Hepatic stellate cell (primary cell): ENCODE measurements around the gene PPID.
"Not testable (repeated sequence)": the region's sequence is repeated elsewhere in the genome, so short reads cannot be mapped to it uniquely, and the experiment has no call there.

Experiments used
- DNase-seq: peaks from one replicate; pipeline ENCODE4 v3.0.0; 2011; ENCODE audit warnings: low spot score

The PPID gene

DNA sequence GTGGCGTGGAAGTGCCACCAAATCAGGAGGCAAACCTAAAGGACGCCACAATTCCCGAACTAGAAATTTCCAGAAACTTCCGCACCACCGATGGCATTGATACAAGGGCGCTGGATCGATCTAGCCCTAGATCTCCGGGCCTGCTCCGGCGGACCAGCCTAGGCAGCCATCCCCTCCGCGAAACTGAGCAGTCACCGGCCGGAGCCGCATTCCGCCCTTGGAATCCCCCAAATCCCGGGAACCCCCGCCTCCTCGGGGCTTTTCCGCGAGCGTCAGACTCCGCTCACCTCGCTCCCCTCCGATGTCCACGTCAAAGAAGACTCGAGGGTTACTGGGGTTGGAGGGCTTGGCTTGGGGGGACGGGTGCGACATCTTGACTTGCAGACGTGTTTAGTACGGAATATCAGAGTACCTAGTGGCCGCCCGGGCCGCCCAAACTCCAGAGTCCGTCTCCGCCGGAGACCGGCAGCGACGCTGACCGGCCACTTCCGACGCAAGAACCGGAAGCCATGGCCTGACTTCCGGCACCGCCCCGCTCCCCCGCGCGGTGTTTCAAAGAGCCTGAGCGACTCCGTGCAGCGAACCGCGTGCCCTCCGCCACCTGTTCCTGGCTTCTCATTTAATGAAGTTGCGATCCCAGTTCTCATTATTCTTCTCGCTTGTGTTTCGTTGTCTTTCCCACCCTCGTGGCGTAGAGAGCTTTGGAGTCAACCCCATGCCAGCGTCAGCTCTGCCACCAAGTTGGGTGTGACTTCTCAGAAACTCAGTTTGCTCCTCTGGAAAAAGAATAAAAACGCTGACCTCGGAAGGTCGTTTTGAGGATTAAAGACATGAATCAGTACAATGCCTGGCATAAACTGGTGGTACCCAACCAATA lies at the start of gene PPID:
TSS of gene PPID (minus strand) at position 480 of the 877 bp plus-strand sequence. CDS start at position 372, 108 bp downstream.
- peak; percentile 79 for DNase-seq

DNA sequence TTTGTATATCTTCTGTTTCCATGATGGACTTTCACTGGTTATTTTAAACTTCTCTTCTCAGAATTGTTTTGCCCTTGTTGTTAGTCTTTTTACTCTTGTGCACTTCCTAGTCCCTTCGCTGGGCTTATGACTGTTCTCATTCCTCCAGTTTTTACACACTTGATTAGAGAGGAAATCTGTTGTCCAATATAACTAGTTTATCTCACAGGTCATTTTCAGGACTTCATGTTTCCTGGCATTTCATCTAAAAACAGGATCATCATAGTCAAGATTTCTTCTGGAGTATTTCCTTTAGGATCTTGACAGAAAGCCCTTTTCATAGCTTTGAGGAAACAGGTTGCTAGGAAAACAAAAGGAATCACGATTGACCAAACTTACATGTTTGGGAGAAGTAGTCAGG lies 48.6 kb upstream of the PPID start:
- DNase-seq, result no peak

DNA sequence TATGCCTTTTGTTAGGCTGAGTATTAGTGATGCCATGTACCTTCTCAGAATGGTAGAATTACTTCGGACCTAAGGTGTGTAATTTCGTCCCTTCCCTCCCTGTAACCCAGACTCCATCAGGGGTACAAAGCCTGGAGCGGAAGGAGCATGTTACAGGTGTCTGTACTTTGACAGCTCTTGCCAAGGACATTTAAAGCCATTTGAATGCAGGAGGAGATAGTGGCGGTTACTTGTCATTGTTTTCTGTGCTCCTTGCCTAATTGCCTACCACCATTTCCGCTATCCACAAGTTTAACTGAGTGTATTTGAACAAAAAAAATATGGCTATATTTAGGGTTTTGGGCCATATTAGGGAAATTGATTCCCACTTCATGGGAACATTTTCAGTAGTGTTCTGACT lies 47.5 kb upstream of the PPID start:
- no peak for DNase-seq

DNA sequence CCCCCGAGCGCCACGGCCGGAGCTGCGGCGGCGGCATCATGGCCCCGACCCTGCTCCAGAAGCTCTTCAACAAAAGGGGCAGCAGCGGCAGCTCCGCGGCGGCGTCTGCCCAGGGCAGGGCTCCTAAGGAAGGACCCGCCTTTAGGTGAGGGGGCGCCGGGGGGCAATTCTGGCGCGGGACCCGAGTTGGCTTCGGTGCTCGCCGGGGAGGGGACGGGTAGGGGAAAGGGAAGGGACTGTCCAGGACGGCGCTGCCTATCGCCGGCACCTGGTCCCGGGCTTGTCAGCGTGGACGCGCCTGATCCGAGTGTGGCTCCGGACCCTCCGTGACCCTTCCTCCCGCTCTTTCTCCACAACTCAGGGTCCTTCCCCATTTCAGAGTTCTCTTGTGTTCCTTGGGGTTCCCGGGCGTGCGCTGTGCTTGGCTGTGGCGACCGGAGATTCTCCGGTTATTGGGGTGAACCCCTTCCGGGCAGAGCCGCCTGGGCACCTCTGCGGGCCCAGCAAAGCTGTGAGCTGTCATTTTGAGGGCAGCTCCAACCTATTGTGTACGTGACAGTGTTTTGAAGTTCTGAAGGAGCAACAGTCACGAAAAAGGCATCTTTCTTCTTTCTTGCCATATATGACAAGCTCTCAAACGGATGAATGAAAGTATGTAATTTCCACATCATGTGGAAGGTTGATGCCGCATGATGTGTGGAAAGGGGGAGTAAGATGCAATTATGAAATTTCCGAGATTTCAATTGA lies 46.2 kb upstream of the PPID start:
- DNase-seq, result peak; percentile 34

DNA sequence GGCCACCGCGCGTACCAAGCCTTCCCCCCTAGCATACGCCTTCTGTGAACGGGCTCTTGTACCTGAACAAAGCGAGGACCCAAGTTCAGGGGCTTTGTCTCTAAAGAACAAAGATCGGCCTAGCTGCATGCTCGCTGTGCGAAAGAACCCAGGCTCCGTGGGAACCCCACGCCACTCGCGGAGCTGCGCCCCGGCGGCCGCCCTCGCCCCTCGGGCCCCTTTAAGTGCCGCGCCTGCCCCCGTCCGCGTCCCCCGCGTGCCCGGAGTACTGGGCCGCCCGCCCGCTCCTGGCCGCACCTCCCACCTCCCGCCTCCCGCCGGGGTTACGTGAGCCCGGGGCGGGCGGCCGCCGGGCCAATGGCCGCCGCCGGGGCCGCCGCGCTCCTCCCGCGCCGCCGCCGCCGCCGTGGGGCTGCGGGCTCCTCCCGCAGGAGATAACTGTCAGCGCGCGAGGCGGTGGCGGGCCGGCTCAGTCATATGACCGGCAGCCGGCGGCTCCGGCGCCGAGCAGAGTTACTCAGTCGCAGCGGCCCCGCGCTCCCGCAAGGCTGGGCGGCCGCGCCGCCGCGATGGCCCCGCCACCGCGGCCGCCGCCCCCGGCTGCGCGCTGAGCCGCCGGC lies 45.5 kb upstream of the PPID start, which contains the start of gene FNIP2:
TSS of gene FNIP2 (plus strand) at position 472 of the 620 bp plus-strand sequence. CDS start 187 bp downstream, outside the sequence.
- DNase-seq, result peak; percentile 90

DNA sequence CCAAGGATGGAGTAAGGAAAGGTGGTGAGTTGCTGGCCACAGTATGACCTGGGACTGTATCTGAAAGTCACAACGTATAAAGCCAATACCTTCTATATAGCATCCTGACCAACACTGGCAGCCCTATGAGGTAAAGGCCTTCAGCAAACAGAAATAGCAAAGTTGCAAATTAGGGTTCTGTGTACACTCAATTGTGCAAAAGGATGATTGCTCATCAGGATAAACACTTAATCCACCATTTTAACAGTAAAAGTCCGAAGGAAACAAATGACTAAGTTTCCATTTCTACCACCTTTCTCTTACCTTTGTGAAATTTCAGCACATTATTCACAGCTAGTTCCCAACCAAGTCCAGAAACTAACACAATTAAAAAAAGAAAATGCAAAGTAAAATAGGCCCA lies 44.3 kb upstream of the PPID start:
- DNase-seq, result no peak

DNA sequence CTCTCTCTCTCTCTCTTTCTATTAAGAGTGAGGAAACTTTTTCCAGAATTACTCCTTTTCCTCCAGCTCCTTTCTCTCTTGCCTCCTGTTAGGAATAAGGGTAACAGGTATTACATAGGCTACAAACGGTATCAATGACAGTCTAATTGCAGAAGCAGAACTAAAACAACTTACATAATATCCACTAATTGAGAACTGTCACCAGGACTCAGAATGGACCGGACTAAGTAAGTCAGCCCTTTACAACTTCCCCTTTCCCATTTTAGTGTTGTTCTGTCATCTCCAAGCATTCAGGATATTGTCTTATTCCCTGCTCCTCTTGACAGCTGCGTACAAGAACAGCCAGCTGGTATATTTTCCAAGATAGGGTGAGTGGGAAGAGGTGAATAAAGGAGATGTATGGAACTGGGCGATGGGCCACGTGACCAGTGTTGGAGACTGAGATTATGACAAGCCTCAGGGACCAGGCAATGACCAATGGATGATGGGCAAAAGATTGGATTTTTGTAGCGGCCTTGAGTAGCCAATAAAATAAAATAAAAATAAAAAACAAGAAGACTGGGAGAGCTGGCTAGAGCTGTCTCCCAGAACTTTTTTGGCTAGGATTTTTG lies 43.3 kb upstream of the PPID start:
- DNase-seq, result no peak

DNA sequence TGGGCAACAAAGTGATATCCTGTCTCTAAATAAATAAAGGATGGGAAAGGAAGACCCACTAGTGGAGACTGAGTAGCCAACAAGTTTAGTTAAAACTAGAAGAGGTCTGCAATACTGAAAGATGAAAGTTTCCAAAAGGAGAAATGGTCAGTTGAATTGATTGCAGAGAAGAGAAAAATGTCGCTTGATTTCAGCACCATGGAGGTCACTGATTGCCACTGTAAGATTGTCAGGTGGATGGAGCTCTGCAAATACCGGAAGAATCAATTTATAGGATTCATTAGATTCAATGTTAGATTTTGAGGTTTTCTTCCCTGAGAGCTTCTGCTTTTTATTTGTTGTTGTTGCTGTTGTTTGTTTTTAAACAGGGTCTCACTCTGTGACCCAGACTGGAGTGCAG lies 40.3 kb upstream of the PPID start:
- DNase-seq, result no peak

DNA sequence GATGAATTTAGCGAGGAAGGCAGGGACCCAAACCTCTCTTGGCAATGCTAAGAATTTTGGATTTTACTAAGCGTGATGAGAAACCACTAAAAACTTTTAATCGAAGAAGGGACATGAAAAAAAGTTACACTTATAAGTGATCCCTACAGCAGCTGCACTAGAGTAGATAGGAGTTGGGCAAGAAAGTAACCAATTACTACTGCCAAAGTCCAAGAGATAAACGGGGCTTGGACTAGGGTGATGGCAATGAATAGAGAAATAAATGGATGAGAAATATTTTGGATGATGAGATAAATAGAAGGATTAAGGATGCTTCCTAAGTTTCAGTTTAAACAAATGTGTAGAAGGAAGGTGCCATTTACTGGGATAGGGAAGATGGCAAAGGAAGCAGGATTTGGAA lies 39.4 kb upstream of the PPID start:
- DNase-seq, result no peak

DNA sequence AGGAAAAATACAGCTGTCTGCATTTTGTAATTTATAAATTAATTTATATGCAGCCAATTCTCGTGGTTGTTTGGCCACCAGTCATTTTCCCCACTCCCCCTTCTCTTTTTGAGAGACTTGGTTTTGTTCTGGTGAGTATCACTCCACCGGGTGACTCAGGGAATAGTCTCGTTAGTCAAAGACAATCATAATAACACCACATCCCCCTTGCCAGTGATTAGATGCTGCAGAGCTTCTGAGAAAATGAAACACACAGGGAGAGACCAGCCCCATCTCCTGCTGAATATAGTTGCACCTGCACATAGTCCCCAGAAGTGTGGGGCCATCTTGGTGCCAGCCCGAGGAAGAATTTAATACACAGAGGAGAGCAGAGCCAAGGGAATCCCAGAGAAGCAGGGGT lies 37.7 kb upstream of the PPID start:
- DNase-seq, result peak; percentile 27

DNA sequence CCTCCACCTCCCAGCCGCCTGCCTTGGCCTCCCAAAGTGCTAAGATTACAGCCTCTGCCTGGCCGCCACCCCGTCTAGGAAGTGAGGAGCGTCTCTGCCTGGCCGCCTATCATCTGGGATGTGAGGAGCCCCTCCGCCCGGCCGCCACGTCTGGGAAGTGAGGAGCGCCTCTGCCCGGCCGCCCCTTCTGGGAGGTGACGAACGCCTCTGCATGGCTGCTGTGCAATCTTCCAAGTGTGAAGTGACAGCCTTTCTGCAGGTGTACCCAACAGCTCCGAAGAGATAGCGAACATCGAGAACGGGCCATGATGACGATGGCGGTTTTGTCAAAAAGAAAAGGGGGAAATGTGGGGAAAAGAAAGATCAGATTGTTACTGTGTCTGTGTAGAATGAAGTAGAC lies 36.3 kb upstream of the PPID start:
- DNase-seq, result not testable (repeated sequence)

DNA sequence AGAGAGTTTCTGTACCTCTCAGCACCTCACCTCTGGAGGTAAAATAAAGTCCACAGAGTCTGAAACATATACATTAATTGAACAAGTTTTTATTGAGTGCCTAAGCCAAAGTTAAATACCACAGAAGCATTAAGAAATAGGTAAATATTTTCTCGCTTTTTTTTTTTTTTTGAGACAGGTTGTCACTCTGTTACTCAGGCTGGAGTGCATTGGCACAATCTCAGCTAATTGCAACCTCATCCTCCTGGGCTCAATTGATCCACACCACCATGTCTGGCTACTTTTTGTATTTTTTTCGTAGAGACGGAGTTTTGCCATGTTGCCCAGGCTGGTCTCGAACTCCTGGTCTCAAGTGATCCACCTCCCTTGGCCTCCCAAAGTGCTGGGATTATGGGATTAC lies 35.5 kb upstream of the PPID start:
- DNase-seq, result no peak

DNA sequence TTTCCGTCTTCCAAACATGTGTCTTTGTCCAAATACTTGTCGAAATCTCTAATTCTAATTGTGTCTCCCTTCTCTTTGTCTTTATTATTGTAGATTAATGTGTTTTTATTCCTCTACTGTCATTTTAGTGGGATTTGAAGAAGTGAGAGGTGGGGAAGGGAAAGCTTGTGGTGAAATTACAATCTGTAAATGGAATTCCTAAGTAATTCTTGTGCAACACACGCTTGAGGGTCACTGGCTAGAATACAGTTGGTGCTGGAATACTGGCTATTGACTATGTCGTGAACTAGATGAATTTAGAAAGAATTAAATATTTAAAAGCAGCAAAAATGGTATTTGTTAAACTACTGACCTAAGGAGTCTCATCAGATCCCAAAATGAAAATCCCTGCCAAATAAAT lies 34.9 kb upstream of the PPID start:
- no peak for DNase-seq

DNA sequence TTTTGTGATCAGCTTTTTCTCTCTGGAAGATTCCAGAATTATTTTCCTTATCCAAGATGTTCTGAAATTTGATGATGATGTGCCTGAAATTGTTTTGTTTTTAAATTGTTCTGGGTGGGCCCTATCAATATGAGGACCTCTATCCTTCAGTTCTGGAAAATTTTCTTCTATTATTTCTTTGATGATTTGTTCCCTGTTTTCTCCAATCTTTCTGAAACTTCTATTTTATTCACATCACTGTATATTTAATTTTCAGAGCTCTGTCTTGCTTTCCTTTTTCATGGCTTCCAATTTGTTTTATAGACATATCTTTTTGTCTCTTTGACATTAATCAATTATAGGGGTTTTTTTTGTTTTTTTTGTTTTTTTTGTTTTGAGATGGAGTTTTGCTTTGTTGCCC lies 33.4 kb upstream of the PPID start:
- DNase-seq, result no peak

DNA sequence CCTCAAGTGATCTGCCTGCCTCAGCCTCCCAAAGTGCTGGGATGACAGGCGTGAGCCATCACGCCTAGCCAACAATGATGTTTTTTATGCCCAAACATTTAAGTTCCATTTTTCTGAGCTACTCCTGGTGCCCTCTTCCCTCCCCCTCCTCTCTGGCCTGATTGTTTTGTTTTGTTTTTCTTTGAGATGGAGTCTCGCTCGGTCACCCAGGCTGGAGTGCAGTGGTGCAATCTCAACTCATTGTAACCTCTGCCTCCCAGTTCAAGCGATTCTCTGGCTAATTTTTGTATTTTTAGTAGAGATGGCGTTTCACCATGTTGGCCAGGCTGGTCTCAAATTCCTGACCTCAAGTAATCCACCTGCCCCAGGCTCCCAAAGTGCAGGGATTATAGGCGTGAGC lies 32.6 kb upstream of the PPID start:
- not testable (repeated sequence) for DNase-seq

DNA sequence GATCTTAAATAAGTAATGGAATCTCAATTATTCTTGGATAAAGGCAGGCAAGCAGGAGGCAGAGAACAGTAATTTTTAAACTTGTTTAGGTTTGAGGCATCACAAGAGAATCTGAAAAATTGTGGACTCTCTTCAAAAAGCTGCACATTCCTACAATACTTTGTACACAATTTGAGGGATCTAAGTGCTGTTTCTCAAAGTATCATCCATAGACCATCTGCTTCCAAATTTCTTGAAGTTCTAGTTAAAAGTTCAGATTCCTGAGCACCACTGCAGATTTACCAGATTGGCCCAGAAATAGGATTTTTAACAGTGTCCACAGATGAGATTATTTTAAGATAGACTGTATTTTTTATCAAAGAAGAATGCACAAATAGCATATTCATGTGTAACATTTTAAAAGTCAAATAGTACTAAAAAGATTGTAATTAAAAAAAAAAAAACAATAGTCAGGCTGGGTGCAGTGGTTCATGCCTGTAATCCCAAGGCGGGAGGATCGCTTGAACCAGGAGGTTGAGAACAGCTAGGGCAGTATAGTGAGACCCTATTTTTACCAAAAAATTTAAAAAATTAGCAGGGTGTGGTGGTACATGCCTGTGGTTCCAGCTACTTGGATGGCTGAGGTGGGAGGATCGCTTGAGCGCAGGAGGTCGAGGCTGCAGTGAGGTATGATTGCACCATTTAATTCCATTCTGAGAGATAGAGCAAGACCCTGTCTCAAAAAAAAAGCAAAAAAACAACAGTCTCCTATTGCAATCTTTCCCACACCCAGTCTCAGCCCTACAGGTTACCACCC lies 31.4 kb upstream of the PPID start:
- peak; percentile 26 for DNase-seq

DNA sequence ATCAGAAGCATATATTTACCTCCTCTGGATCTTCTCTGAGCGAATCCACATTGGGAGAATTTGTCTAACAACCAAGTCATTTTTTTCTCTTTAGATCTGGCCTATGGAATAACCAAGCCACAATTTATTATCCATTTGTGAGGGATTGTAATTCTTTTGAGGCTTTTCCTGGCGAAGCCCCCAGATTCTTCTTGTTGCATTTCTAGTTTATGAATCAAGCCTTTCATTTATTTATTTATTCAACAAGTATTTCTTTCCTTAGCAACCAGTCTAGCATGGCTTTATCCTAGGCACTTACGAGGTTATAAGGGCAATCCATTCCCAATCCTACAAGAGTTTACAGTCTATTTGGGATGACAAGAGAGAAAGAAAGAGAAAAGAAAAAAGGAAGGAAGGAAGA lies 27.2 kb upstream of the PPID start:
- peak; percentile 88 for DNase-seq

DNA sequence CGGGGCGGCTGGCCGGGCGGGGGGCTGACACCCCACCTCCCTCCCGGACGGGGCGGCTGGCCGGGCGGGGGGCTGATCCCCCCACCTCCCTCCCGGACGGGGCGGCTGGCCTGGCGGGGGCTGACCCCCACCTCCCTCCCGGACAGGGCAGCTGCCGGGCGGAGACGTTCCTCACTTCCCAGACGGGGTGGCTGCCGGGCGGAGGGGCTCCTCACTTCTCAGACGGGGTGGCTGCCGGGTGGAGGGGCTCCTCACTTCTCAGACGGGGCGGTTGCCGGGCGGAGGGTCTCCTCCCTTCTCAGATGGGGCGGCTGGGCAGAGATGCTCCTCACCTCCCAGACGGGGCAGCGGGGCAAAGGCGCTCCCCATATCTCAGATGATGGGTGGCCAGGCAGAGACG lies 23.3 kb upstream of the PPID start:
- DNase-seq, result not testable (repeated sequence)

DNA sequence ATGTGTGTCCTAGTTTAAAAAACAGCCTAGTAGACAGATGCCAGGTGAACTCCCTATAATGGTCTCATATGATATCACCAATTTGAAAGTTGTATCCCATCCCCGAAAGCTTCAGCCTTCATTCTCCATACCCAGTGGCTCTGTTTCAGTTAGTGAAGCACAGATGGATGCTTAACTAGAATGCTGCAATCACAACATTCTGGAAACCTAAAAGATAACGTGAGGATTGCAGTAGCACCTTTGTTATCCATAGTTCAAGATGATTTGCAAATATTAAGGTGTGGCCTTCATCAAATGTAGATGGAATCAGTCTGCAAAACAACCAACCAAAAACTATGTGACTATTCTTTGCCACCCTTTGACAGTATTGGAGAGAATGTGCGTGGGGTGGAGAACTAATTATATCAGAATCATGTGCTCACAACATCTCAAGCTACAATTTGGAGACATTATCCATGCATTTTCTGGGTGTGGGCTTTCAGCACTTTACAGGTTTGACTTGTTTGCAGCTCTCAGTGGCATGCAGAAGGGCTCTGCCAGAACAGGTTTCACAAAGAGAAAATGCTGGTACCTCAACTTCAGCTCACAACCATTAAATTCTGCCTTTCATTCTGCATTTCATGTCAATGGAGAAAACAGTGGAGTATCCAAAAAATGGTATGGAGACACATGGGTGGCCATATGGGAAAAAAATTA lies 18.3 kb upstream of the PPID start:
- DNase-seq, result no peak

DNA sequence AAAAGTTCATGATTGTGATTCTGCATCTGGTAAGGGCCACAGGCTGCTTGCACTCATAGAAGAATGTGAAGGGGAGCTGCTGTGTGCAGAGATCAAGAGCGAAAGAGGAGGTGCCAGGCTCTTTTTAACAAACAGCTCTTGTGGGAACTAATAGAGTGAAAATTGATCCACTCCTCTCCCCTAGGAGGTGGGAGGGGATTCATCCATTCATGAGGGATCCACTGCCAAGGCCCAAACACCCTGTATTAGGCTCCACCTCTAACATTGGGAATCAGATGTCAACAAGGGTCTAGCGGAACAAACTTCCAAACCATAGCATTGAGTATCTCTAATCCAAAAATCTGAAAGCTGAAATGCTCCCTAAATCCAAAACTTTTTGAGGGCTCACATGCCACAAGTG lies 16.4 kb upstream of the PPID start:
- no peak for DNase-seq

DNA sequence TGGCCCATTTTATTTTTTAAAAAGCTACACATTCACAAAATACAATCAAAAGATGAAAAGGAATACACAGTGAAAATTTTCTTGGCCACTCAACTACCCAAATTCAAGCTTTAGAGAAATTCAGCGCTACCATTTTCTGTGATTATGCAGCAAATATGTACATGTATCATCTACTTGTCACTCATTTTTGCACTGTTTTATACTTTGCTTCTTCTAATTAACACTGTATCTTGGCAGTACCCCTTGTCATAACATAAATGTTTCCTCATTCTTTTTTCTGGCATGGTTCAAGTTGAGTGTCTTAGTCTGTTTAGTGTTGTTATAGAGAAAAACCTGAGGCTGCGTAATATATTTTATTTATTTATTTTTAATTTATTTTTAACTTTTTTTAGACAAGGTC lies 15.7 kb upstream of the PPID start:
- DNase-seq, result no peak
